Liver (tissue), 9 donors: Measurements from ENCODE around the gene TNK2. TPM values are rescaled to one million over a fixed set of nuclear protein-coding genes. Genes with fewer than 3 reads are reported as not detected.

Experiments used
- DNase-seq: peaks from one replicate; pipeline ENCODE4 v3.0.0-alpha.2; 2017; ENCODE audit warnings: low spot score
- H3K27ac ChIP-seq, 2 donors: one replicate each; pipeline ENCODE4 v1.7.0; 2013; ENCODE audit warnings: inconsistent platforms in 2 of 2, low read length in 2 of 2, control low read depth in 1 of 2, low read depth in 1 of 2, mild to moderate bottlenecking in 1 of 2
- H3K27me3 ChIP-seq, 4 donors: one replicate each; pipeline versions ENCODE4 v1.6.1 to v1.7.0; 2013; ENCODE audit warnings: low read length in 3 of 4, inconsistent platforms in 1 of 4, mild to moderate bottlenecking in 1 of 4, moderate library complexity in 1 of 4; ENCODE audit not compliant: control insufficient read depth in 4 of 4, insufficient read depth in 4 of 4
- H3K36me3 ChIP-seq, 4 donors: one replicate each; pipeline versions ENCODE4 v1.6.1 to v1.7.0; 2013; ENCODE audit warnings: low read length in 3 of 4, mild to moderate bottlenecking in 3 of 4, low read depth in 1 of 4, moderate library complexity in 1 of 4; ENCODE audit not compliant: control insufficient read depth in 4 of 4, insufficient read depth in 3 of 4
- H3K4me1 ChIP-seq, 4 donors: one replicate each; pipeline versions ENCODE4 v1.6.1 to v1.7.0; 2013; ENCODE audit warnings: low read length in 3 of 4, mild to moderate bottlenecking in 3 of 4, moderate library complexity in 1 of 4; ENCODE audit not compliant: control insufficient read depth in 4 of 4, insufficient read depth in 4 of 4
- H3K4me3 ChIP-seq, 3 donors: one replicate each; pipeline versions ENCODE4 v1.6.1 to v1.7.0; 2013; ENCODE audit warnings: low read length in 3 of 3, control low read depth in 1 of 3, low read depth in 1 of 3, mild to moderate bottlenecking in 1 of 3
- H3K9ac ChIP-seq, 2 donors: one replicate each; pipeline ENCODE4 v1.7.0; 2013; ENCODE audit warnings: low read length in 2 of 2, mild to moderate bottlenecking in 2 of 2, moderate library complexity in 2 of 2, control low read depth in 1 of 2, low read depth in 1 of 2
- H3K9me3 ChIP-seq, 4 donors: one replicate each; pipeline versions ENCODE4 v1.6.1 to v1.7.0; 2013; ENCODE audit warnings: low read length in 3 of 4; ENCODE audit not compliant: control insufficient read depth in 4 of 4
- CTCF ChIP-seq: fragments of 150-350 bp; IDR thresholded peaks from 2 replicates; pipeline ENCODE4 v1.5.1; 2017; ENCODE audit warnings: improper control_type of control experiment, low read depth, low read length; ENCODE audit not compliant: missing input control
- EGR1 ChIP-seq, 2 donors: IDR thresholded peaks; 2 replicates each; pipeline ENCODE4 v1.6.1; 2016 to 2018; ENCODE audit warnings: antibody characterized with exemption in 2 of 2, low read depth in 2 of 2
- FOXA1 ChIP-seq: IDR thresholded peaks from 2 replicates; pipeline ENCODE4 v1.6.1; 2016; ENCODE audit warnings: antibody characterized with exemption
- FOXA2 ChIP-seq: IDR thresholded peaks from 2 replicates; pipeline ENCODE4 v1.6.1; 2016; ENCODE audit warnings: antibody characterized with exemption
- GABPA ChIP-seq, 2 donors: IDR thresholded peaks in 1 of 2; conservative IDR thresholded peaks in 1 of 2; 2 replicates each; pipeline ENCODE4 v1.6.1; 2016; ENCODE audit warnings: antibody characterized with exemption in 2 of 2, mild to moderate bottlenecking in 1 of 2, moderate library complexity in 1 of 2
- HNF4A ChIP-seq, 2 donors: conservative IDR thresholded peaks; 2 replicates each; pipeline ENCODE4 v1.6.1; 2016; ENCODE audit warnings: antibody characterized with exemption in 2 of 2, mild to moderate bottlenecking in 2 of 2
- HNF4G ChIP-seq: IDR thresholded peaks from 2 replicates; pipeline ENCODE4 v1.6.1; 2016; ENCODE audit warnings: antibody characterized with exemption
- JUND ChIP-seq, 2 donors: IDR thresholded peaks; 2 replicates each; pipeline ENCODE4 v1.6.1; 2016; ENCODE audit warnings: antibody characterized with exemption in 2 of 2
- MAX ChIP-seq: IDR thresholded peaks from 2 replicates; pipeline ENCODE4 v1.6.1; 2016; ENCODE audit warnings: antibody characterized with exemption
- RAD21 ChIP-seq, 2 donors: IDR thresholded peaks; 2 replicates each; pipeline ENCODE4 v1.6.1; 2016; ENCODE audit warnings: antibody characterized with exemption in 2 of 2, mild to moderate bottlenecking in 2 of 2
- RXRA ChIP-seq, 2 donors: IDR thresholded peaks; 2 replicates each; pipeline ENCODE4 v1.6.1; 2017 to 2018; ENCODE audit warnings: antibody characterized with exemption in 2 of 2, mild to moderate bottlenecking in 1 of 2
- SP1 ChIP-seq: IDR thresholded peaks from 2 replicates; pipeline ENCODE4 v1.6.1; 2018; ENCODE audit warnings: antibody characterized with exemption, mild to moderate bottlenecking
- TAF1 ChIP-seq: conservative IDR thresholded peaks from 2 replicates; pipeline ENCODE4 v1.6.1; 2016; ENCODE audit warnings: antibody characterized with exemption, mild to moderate bottlenecking
- YY1 ChIP-seq: IDR thresholded peaks from 2 replicates; pipeline ENCODE4 v1.6.1; 2016; ENCODE audit warnings: antibody characterized with exemption, mild to moderate bottlenecking
- ZBTB33 ChIP-seq: IDR thresholded peaks from 2 replicates; pipeline ENCODE4 v1.6.1; 2016; ENCODE audit warnings: antibody characterized with exemption
- WGBS: extraction: QIAGEN DNeasy Blood & Tissue Kit; methylation state at CpG from one replicate; pipeline ENCODE4 v1.1.7; 2013; 5-methylcytosine and 5-hydroxymethylcytosine counted together
- polyA plus RNA-seq, 2 donors: library from polyadenylated mRNA; stranded (reverse) in 1 of 2; unstranded in 1 of 2; fragments of 200-250 nt in 1 of 2; fragments of >200 nt in 1 of 2; fragmentation: Nextera tagmentation in 1 of 2; extraction: Ambion mirVana in 1 of 2; gene quantifications; one replicate each; pipeline versions ENCODE4 v1.2.1 to v1.2.3, GENCODE V29; 2013 to 2015
- total RNA-seq, 2 donors: library from RNA; depleted of rRNA; stranded (reverse); fragments of >200 nt; gene quantifications; one replicate each; pipeline ENCODE4 v1.2.3, GENCODE V29; 2014
- TF ChIP-seq, protein P1 (sequence below): IDR thresholded peaks from 2 replicates; pipeline ENCODE4 v1.6.1; 2016; ENCODE audit warnings: antibody characterized with exemption
- donor health status: healthy.
- donor health status: healthy.
- donor health status: healthy.
- donor health status: healthy.
- donor health status: healthy.

Gene TNK2
- total and polyA plus RNA-seq, 4 donors: 4.0 to 12.2 (median 8.8) TPM

GRCh38 chr3:195918176-195918575 lies 9.8 kb upstream of the TNK2 start:
- H3K9ac ChIP-seq: no peak overlapping the region
- peaks cover 0 to 6% (median 4%) of the 10 kb centered on the region in 4 donors for H3K4me1 ChIP-seq
- no peak overlapping the region for H3K27ac ChIP-seq
- no peaks in the 10 kb centered on the region for H3K27me3 ChIP-seq
- TF ChIP-seq HNF4A (conservative IDR thresholded peaks at IDR 0.05) (no peak), MAX (no peak), FOXA1 (no peak), HNF4G (no peak), GABPA (IDR thresholded peaks at IDR 0.05 in 1 of 2, conservative IDR thresholded peaks at IDR 0.05 in 1 of 2) (no peak), YY1 (no peak), FOXA2 (no peak), SP1 (no peak), ZBTB33 (no peak), CTCF (no peak), TAF1 (no peak), EGR1 (IDR thresholded peaks at IDR 0.05; ENCODE audit: low read depth in 2 of 2) (no peak), JUND (IDR thresholded peaks at IDR 0.05) (no peak)
- TF ChIP-seq, protein P1, sequence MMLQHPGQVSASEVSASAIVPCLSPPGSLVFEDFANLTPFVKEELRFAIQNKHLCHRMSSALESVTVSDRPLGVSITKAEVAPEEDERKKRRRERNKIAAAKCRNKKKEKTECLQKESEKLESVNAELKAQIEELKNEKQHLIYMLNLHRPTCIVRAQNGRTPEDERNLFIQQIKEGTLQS: no peak
- H3K4me3 ChIP-seq: no peak overlapping the region
- 89% methylated on average over 14 of the region's 14 CpGs for WGBS
- no peaks in the 10 kb centered on the region for H3K9me3 ChIP-seq
- DNase-seq: no peak
- no peaks in the 10 kb centered on the region for H3K36me3 ChIP-seq

GRCh38 chr3:195916991-195917390 lies 8.6 kb upstream of the TNK2 start:
- TF ChIP-seq RXRA (IDR thresholded peaks at IDR 0.05): no peak
- TF ChIP-seq MAX: no peak
- TF ChIP-seq GABPA (IDR thresholded peaks at IDR 0.05 in 1 of 2, conservative IDR thresholded peaks at IDR 0.05 in 1 of 2): no peak
- TF ChIP-seq ZBTB33: no peak
- TF ChIP-seq RAD21 (IDR thresholded peaks at IDR 0.05): no peak
- H3K9ac ChIP-seq: no peak overlapping the region

More at GRCh38 chr3:195916991-195917390, 8.6 kb upstream of the TNK2 start:
- H3K9me3 ChIP-seq: no peaks in the 10 kb centered on the region
- H3K36me3 ChIP-seq: no peaks in the 10 kb centered on the region
- WGBS: 81% methylated on average over 9 of the region's 9 CpGs
- H3K27ac ChIP-seq: no peak overlapping the region
- H3K27me3 ChIP-seq: no peaks in the 10 kb centered on the region
- H3K4me3 ChIP-seq: no peak overlapping the region
- H3K4me1 ChIP-seq: peaks cover 0 to 6% (median 4%) of the 10 kb centered on the region in 4 donors
- DNase-seq: no peak
